A549 treated with CORT108297 at 1 μM for 4 hours (cell line): ENCODE data around the gene PRSS57. TPM values are rescaled to one million over a fixed set of nuclear protein-coding genes. Genes with fewer than 3 reads are reported as not detected.

Experiments
- total RNA-seq: library from RNA; stranded (reverse); fragments of 200-300 nt; extraction: Qiagen RNA extraction; gene quantifications from 5 replicates; pipeline ENCODE4 v1.2.3, GENCODE V29; 2022

PRSS57 gene
- total RNA-seq = 0.13 TPM in 1 of 5 replicates, not detected in the others

DNA sequence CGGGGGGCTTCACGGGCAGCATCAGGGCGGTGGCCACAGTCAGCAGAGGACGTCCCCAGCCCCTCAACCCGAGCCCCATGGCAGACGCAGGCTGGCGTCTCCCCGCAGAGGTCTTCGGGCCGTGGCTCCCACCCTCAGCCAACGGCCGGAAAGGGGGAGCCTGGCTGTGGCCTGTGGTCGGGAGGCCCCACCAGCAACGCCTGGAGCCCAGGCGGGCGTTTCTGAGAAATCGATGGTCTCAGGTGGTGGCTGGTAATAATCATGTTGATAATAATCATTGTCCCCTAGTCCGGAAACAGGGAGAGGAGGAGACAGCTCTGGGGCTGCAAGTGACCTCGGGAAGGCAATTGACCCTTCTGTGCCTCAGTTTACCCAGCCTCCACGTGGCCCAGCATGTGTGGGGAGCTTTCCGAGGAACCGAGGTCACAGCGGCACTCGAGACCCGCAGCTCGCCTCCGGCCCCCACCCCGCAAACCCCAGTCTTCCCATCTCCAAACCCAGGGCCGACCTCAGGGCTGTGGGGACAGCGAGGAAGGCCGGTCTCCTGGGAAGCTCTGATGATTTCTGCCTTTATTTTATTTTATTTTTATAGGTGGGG lies at the start of gene PRSS57:
TSS of gene PRSS57 (minus strand) at position 101 of the 598 bp plus-strand sequence. CDS start at position 79, 22 bp downstream.

DNA sequence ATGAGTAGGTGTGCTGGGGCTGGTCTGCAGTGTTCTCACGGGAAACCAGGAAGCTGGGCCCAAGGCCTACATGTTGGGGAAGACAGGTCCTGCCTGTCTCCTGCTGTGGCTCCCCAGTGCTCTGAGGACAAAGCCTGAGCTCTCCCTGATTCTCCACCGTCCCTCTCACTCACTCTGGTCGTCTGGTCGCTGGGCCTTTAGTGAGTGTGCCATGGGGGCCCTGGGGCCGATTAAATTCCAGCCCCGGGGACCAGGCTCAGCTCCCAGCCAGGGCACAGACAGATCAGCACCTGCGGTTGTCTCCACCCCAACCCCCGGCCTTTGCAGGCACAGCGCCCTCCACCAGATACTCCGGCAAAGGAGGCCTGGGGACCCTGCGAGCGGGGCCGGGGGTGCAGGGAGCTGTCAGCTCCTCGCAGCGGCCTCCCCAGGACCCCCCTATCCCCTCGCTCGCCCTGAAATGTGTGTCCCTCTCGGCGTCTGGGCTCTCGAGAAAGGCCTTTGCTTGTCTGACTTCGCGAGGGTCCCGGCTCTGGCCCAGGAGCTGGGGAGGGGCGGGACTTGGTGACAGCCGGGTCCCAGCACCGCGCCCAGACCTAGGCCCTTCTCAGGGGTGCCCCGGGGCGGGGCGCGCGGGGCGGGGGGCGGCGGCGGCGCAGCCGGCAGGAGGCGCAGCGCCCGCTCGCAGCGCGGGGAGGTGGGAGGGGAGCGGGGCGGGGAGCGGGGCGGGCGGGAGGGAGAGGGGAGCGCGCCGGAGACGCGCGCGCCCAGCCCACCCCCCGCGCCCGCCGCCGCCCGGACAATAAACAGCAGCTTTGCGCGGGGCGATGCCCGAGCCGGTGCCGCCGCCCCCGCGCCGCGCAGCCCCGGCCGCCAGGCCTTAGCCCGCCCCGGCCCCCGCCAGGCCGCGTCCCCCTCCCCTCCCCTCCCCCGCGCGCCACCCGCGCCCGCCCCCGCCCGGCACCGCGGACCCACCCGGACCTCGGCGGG lies 13.2 kb upstream of the PRSS57 start, which contains the start of gene PALM:
TSS of gene PALM (plus strand) at position 782 of the 990 bp plus-strand sequence. CDS start 212 bp downstream, outside the sequence.

DNA sequence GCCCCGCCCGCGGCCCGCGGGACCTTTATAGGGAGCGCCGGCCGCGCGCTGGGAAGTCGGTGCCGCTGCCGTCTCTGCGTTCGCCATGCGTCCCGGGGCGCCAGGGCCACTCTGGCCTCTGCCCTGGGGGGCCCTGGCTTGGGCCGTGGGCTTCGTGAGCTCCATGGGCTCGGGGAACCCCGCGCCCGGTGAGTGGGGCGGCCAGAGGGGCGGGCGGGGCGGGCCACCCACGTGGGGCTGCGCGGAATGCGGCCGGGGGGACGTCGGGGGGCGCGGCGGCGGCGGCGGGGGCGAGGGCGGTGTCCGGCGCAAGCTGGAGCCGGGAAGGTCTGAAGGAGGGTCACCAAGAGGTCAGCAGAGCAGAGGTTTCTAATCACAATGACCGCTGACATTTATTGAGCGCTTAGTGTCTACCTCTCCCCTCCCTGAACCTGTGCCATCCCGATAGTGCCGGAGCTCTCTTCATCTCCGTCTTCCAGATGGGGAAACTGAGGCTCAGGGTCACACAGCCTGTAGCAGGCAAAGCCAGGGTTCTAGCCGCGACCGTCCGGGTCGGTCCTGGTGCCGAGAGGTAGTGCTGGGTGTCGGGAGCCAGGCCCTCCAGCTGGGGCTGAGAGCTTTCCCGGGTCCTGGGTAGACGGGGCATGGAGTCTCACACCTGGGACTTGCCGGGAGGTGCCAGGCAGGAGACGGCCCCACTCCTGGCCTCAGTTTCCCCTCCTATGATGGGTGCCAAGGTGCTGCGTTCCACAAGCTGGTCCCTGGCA lies 18.7 kb downstream of the PRSS57 start, which contains the start of gene FSTL3:
TSS of gene FSTL3 (plus strand) at position 54 of the 767 bp plus-strand sequence. CDS start at position 86, 32 bp downstream.

DNA sequence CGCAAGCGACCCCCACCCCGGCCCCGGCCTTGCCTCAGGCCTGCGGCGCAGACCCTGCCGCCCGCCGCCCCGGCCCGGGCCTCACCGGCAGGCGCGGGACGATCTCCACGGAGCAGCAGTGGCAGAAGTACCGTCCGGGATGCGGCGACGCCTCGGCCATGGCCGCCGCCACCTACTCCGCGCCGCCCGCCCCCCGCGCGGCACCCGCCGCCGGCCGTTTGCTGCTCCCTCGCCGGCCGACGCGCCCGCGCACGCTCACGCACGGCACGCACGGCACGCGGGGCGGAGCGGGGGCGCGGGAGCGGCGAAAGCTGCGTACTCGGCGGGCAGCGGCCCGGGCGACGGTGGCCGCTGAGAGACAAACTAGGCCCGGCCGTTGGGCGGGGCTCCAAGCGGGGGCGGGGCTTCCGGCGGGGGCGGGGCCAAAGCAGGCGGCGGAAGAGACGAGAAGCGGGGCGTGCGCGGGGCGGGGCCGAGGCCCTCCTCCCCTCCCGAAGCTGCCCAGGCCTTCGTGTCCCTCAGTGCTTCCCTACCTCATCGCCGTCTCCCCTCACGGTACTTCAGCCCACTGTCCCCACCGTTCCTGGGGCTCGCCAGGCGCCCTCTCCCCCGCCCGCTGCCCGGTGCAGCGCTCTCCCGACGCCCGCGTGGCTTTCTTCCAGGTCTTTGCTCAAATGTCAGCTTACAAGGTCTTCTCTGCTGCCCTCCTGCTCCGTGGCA lies 32.1 kb downstream of the PRSS57 start, which contains the start of gene RNF126:
TSS of gene RNF126 (minus strand) at position 253 of the 720 bp plus-strand sequence. CDS start at position 160, 93 bp downstream.

DNA sequence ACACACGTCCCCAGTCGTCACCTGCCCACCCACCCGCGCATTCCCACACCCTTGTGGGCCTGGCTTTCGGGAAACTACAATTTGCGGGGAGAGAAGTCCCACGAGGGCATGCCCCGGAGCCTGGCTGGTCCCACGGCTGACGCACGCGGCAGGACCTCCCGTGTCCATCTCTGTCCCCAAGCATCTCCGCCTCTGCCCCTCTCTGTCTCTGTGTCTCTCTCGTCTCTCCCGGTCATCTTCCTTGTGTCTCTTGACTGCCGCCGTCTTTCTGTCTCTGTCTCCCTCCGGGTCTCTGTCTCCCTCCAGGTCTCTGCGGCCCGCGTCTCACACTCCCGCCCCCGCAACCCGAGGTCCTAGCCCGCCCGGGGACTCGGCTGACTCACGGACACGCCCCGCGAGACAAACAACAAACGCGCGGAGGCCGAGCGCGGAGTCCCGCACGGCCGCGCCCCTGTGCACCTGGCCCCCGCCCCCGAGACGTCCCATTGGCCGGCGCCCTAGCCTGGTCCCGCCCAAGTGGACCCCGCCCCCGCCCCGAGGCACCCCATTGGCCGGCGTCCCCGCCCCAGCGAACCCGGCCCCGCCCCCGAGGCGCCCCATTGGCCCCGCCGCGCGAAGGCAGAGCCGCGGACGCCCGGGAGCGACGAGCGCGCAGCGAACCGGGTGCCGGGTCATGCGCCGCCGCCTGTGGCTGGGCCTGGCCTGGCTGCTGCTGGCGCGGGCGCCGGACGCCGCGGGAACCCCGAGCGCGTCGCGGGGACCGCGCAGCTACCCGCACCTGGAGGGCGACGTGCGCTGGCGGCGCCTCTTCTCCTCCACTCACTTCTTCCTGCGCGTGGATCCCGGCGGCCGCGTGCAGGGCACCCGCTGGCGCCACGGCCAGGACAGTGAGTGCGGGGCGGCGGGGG lies 55.7 kb downstream of the PRSS57 start, which contains the start of gene FGF22:
TSS of gene FGF22 (plus strand) at position 627 of the 908 bp plus-strand sequence. CDS start at position 674, 47 bp downstream.

Other genes with a start within 250 kb of the PRSS57 start
- 0.52 to 1.4 TPM (median 1.1 TPM) in 5 replicates for gene SHC2, start 234.4 kb downstream of the PRSS57 start, total RNA-seq
- 0.23 to 0.39 TPM (median 0.33 TPM) in 5 replicates for gene MADCAM1, start 199.0 kb downstream of the PRSS57 start, total RNA-seq
- gene TPGS1, start 188.0 kb downstream of the PRSS57 start, total RNA-seq = 8.1 to 17.5 TPM (median 17.2 TPM) in 5 replicates
- 67.1 to 108 TPM (median 103 TPM) in 5 replicates for gene CDC34, start 163.7 kb downstream of the PRSS57 start, total RNA-seq
- gene GZMM, start 151.4 kb downstream of the PRSS57 start, total RNA-seq = 0.15 to 0.57 TPM (median 0.36 TPM) in 5 replicates
- 715 to 760 TPM (median 743 TPM) in 5 replicates for gene BSG, start 122.9 kb downstream of the PRSS57 start, total RNA-seq
- 27.2 to 45.0 TPM (median 40.3 TPM) in 5 replicates for gene HCN2, start 105.6 kb downstream of the PRSS57 start, total RNA-seq
- 68.3 to 100 TPM (median 97.9 TPM) in 5 replicates for gene POLRMT, start 61.9 kb downstream of the PRSS57 start, total RNA-seq
- 0.22 to 1.2 TPM (median 0.76 TPM) in 5 replicates for gene FGF22, start 55.6 kb downstream of the PRSS57 start, total RNA-seq
- gene RNF126, start 32.2 kb downstream of the PRSS57 start, total RNA-seq = 45.1 to 75.9 TPM (median 71.8 TPM) in 5 replicates
- gene FSTL3, start 19.1 kb downstream of the PRSS57 start, total RNA-seq = 153 to 212 TPM (median 193 TPM) in 5 replicates
- gene PALM, start 13.5 kb upstream of the PRSS57 start, total RNA-seq = 11.5 to 17.8 TPM (median 15.2 TPM) in 5 replicates
- gene MISP, start 55.7 kb upstream of the PRSS57 start, total RNA-seq = 76.4 to 104 TPM (median 97.4 TPM) in 5 replicates
- 212 to 223 TPM (median 220 TPM) in 5 replicates for gene PTBP1, start 102.0 kb upstream of the PRSS57 start, total RNA-seq
- 3.6 to 5.1 TPM (median 4.5 TPM) in 5 replicates for gene PLPPR3, start 126.5 kb upstream of the PRSS57 start, total RNA-seq
- 0.21 to 0.54 TPM (median 0.25 TPM) in 5 replicates for gene AZU1, start 132.4 kb upstream of the PRSS57 start, total RNA-seq
- gene PRTN3, start 145.5 kb upstream of the PRSS57 start, total RNA-seq = 0.27 to 0.56 TPM (median 0.34 TPM) in 5 replicates
- 0.12 TPM in 1 of 5 replicates, not detected in the others for gene ELANE, start 156.9 kb upstream of the PRSS57 start, total RNA-seq
- 8.5 to 24.7 TPM (median 24.1 TPM) in 5 replicates for gene CFD, start 164.2 kb upstream of the PRSS57 start, total RNA-seq
- gene MED16, start 197.7 kb upstream of the PRSS57 start, total RNA-seq = 11.3 to 22.3 TPM (median 21.5 TPM) in 5 replicates
- not detected in 5 replicates for gene RNU6-9, start 198.0 kb upstream of the PRSS57 start, total RNA-seq
- gene R3HDM4, start 217.8 kb upstream of the PRSS57 start, total RNA-seq = 25.4 to 43.0 TPM (median 40.9 TPM) in 5 replicates
- gene KISS1R, start 221.9 kb upstream of the PRSS57 start, total RNA-seq = 0.14 to 0.82 TPM (median 0.52 TPM) in 5 replicates
- gene ARID3A, start 230.6 kb upstream of the PRSS57 start, total RNA-seq = 5.1 to 6.6 TPM (median 6.1 TPM) in 5 replicates